PFSK-1 (cell line): ENCODE data around the gene GPBP1L1.

Experiments
- POLR2AphosphoS5 ChIP-seq: IDR thresholded peaks from 2 replicates; pipeline ENCODE4 v1.6.1; 2012; ENCODE audit warnings: low read depth, mild to moderate bottlenecking, control low read depth, low read length, moderate library complexity
- REST ChIP-seq, 2 experiments: IDR thresholded peaks; 2 replicates each; pipeline versions ENCODE4 v1.6.1 to v1.8.0; 2011 to 2012; ENCODE audit warnings: low read depth in 2 of 2, low read length in 2 of 2, control low read depth in 1 of 2, inconsistent platforms in 1 of 2, mild to moderate bottlenecking in 1 of 2, moderate library complexity in 1 of 2; ENCODE audit not compliant: insufficient read depth in 1 of 2
- SIN3A ChIP-seq: IDR thresholded peaks from 2 replicates; pipeline ENCODE4 v1.6.1; 2012; ENCODE audit warnings: mild to moderate bottlenecking, low read length, moderate library complexity, borderline replicate concordance; ENCODE audit not compliant: insufficient read depth

- TF ChIP-seq REST (IDR thresholded peaks at IDR 0.05; ENCODE audit: insufficient read depth in 1 of 2, low read depth in 2 of 2, low read length in 2 of 2) (no peak), SIN3A (no peak), POLR2AphosphoS5 (no peak)
Observed at GRCh38 chr1:45678489-45678888, 7.8 kb downstream of the GPBP1L1 start.
